Endothelial cell of umbilical vein (primary cell): ENCODE results near the gene CUBN. TPM values are rescaled to one million over a fixed set of nuclear protein-coding genes. Genes with fewer than 3 reads are reported as not detected.

Experiments
- BruUV-seq: library from RNA; stranded (reverse); fragments of 400-500 nt; replicated peaks from 2 replicates; lab custom pipeline; 2021; lab: Mats Ljungman, UMichigan
- CTCF ChIA-PET: fragments of 300-600, 350-600 bp; sonication (Branson Sonifier 250); formaldehyde crosslinking; loops from one replicate; lab custom pipeline; 2021; ENCODE audit warnings: antibody characterized with exemption, inconsistent platforms; lab: Charles Lee
- POLR2A ChIA-PET: fragments of 300-600, 350-600 bp; sonication (Branson Sonifier 250); formaldehyde crosslinking; loops from one replicate; lab custom pipeline; 2021; ENCODE audit warnings: antibody characterized with exemption, inconsistent platforms; lab: Charles Lee
- DNase-seq: peaks from one replicate; pipeline ENCODE4 v3.0.0-alpha.2; 2011; ENCODE audit warnings: low read depth, low spot score
- FAIRE-seq: peaks from 2 replicates; lab custom pipeline; 2011; peaks lifted over from hg19 to GRCh38; lab: Jason Lieb, UNC
- H2AFZ ChIP-seq: 2 replicates; pipeline ENCODE4 v1.6.0; 2012; ENCODE audit warnings: low read depth, low read length, control low read depth, inconsistent platforms
- H3K27ac ChIP-seq: 2 replicates; pipeline ENCODE4 v1.5.1; 2011; ENCODE audit warnings: low read depth, mild to moderate bottlenecking, control low read depth, low read length, moderate library complexity; ENCODE audit not compliant: insufficient read depth
- H3K27me3 ChIP-seq, 2 experiments: 2 replicates each; pipeline versions ENCODE4 v1.6.0 to v1.6.1; 2011; ENCODE audit warnings: low read length in 2 of 2, mixed read lengths in 1 of 2; ENCODE audit not compliant: control insufficient read depth in 2 of 2, insufficient read depth in 2 of 2
- H3K36me3 ChIP-seq, 2 experiments: 2 replicates in 1 of 2; 3 replicates in 1 of 2; pipeline ENCODE4 v1.5.1; 2011; ENCODE audit warnings: low read length in 2 of 2, mild to moderate bottlenecking in 1 of 2, moderate library complexity in 1 of 2; ENCODE audit not compliant: control insufficient read depth in 2 of 2, insufficient read depth in 2 of 2; ENCODE audit errors: extremely low read depth in 1 of 2
- H3K4me1 ChIP-seq: 3 replicates; pipeline ENCODE4 v1.5.1; 2011; ENCODE audit warnings: mild to moderate bottlenecking, low read length; ENCODE audit not compliant: control insufficient read depth, insufficient read depth; ENCODE audit errors: extremely low read depth
- H3K4me2 ChIP-seq: 2 replicates; pipeline ENCODE4 v1.6.1; 2011; ENCODE audit warnings: low read length, control low read depth, mixed read lengths; ENCODE audit not compliant: insufficient read depth
- H3K4me3 ChIP-seq, 3 experiments: fragments of 200-600 bp in 1 of 3; sonication (generic), shearing (Covaris generic) in 1 of 3; replicated peaks in 1 of 3; 2 replicates each; pipeline ENCODE4 v1.5.1; 2011 to 2016; ENCODE audit warnings: control low read depth in 3 of 3, low read length in 3 of 3, mild to moderate bottlenecking in 2 of 3, inconsistent platforms in 1 of 3, low read depth in 1 of 3, moderate library complexity in 1 of 3; ENCODE audit not compliant: insufficient read depth in 1 of 3
- H3K79me2 ChIP-seq: 2 replicates; pipeline ENCODE4 v1.6.0; 2012; ENCODE audit warnings: low read length, inconsistent platforms; ENCODE audit not compliant: control insufficient read depth, insufficient read depth
- H3K9ac ChIP-seq: replicated peaks from 2 replicates; pipeline ENCODE3; 2011; ENCODE audit warnings: low read length, control low read depth; ENCODE audit not compliant: insufficient read depth; ENCODE audit errors: extremely low read depth
- H3K9me1 ChIP-seq: replicated peaks from 3 replicates; pipeline ENCODE4 v1.6.0; 2011; ENCODE audit warnings: mild to moderate bottlenecking, low read length; ENCODE audit not compliant: control insufficient read depth, insufficient read depth; ENCODE audit errors: extremely low read depth
- H3K9me3 ChIP-seq: replicated peaks from 2 replicates; pipeline ENCODE4 v1.5.1; 2012; ENCODE audit warnings: low read length, inconsistent platforms; ENCODE audit not compliant: control insufficient read depth, insufficient read depth
- H4K20me1 ChIP-seq: replicated peaks from 2 replicates; pipeline ENCODE3; 2011; ENCODE audit warnings: mild to moderate bottlenecking, low read length; ENCODE audit not compliant: control insufficient read depth, insufficient read depth; ENCODE audit errors: extremely low read depth
- CTCF ChIP-seq, 2 donors: IDR thresholded peaks; 1 replicate in 1 of 2; 2 replicates in 1 of 2; pipeline ENCODE4 v1.5.1; 2011; ENCODE audit warnings: low read length in 2 of 2, mild to moderate bottlenecking in 2 of 2, moderate library complexity in 2 of 2, control low read depth in 1 of 2, inconsistent platforms in 1 of 2, low read depth in 1 of 2; ENCODE audit not compliant: insufficient read depth in 1 of 2; ENCODE audit errors: extremely low read depth in 1 of 2
- EZH2 ChIP-seq: IDR thresholded peaks from 2 replicates; pipeline ENCODE4 v1.6.1; 2012; ENCODE audit warnings: borderline replicate concordance, low read depth, mild to moderate bottlenecking, moderate library complexity, low read length, inconsistent platforms; ENCODE audit not compliant: severe bottlenecking
- FOS ChIP-seq: IDR thresholded peaks from 2 replicates; pipeline ENCODE4 v1.6.1; 2011; ENCODE audit warnings: mild to moderate bottlenecking, low read length, moderate library complexity, borderline replicate concordance; ENCODE audit not compliant: insufficient read depth
- GATA2 ChIP-seq: IDR thresholded peaks from 2 replicates; pipeline ENCODE4 v1.7.0; 2011; ENCODE audit warnings: low read depth, mild to moderate bottlenecking, moderate library complexity, mixed read lengths, low read length; ENCODE audit not compliant: insufficient read length, insufficient read depth
- JUN ChIP-seq: IDR thresholded peaks from 2 replicates; pipeline ENCODE4 v1.6.1; 2011; ENCODE audit warnings: borderline replicate concordance, low read depth; ENCODE audit not compliant: insufficient read length, insufficient read depth
- MAX ChIP-seq: IDR thresholded peaks from 2 replicates; pipeline ENCODE4 v1.6.1; 2011; ENCODE audit not compliant: insufficient read depth, insufficient read length
- MYC ChIP-seq: IDR thresholded peaks from one replicate; pipeline ENCODE4 v1.6.1; 2011; ENCODE audit warnings: mild to moderate bottlenecking, low read depth, low read length
- POLR2A ChIP-seq: IDR thresholded peaks from 2 replicates; pipeline ENCODE4 v1.6.1; 2012; ENCODE audit warnings: low read depth, mild to moderate bottlenecking, control low read depth, low read length
- POLR2AphosphoS5 ChIP-seq: IDR thresholded peaks from 2 replicates; pipeline ENCODE4 v1.6.1; 2012; ENCODE audit warnings: low read depth, mild to moderate bottlenecking, control low read depth, low read length, moderate library complexity; ENCODE audit not compliant: insufficient read depth
- dilution Hi-C: fragments of 300-500 bp; cut with MboI; formaldehyde crosslinking; loops from one replicate; pipeline ENCODE4 v1.15.0; 2019; ENCODE audit warnings: low sequenced_read_pairs; ENCODE audit not compliant: extremely low pct_ligation_motif_present
- intact Hi-C: fragments of 100-400 bp; cut with micrococcal nuclease; formaldehyde crosslinking; loops from one replicate; pipeline ENCODE4 v1.10.0; 2022
- polyA plus RNA-seq, 4 experiments: library from polyadenylated mRNA; depleted of rRNA in 3 of 4; stranded (reverse) in 3 of 4; unstranded in 1 of 4; fragments of >200 nt; gene quantifications; 2 replicates each; pipeline versions ENCODE4 v1.2.1 to v1.2.3, GENCODE V29; 2011 to 2012; ENCODE audit warnings: missing spikeins in 1 of 4
- total RNA-seq: library from RNA; stranded (reverse); gene quantifications from 2 replicates; pipeline ENCODE4 v1.2.3, GENCODE V29; 2021

CUBN gene
- total and polyA plus RNA-seq, 2 donors (not counting 3 experiments of a cell fraction or from before 2014, with no cell fraction given) = 2.7 to 4.6 TPM

- peaks cover 40% of the 10 kb centered on the region for H3K4me1 ChIP-seq
- no peaks in the 10 kb centered on the region for H3K79me2 ChIP-seq
- H3K27ac ChIP-seq = peak overlapping the region; percentile 98
- POLR2A ChIA-PET = interaction anchor here (1.0 to 2.7 kb wide), 3 partner anchors 29 to 265 kb away, joined by 3 to 27 read pairs (median 19); partner anchors contain the start of gene VIM
- H3K9me3 ChIP-seq = no peaks in the 10 kb centered on the region
- H4K20me1 ChIP-seq = no peaks in the 10 kb centered on the region
- H3K36me3 ChIP-seq = no peaks in the 10 kb centered on the region
- peak; percentile 93 for TF ChIP-seq JUN
- TF ChIP-seq CTCF (IDR thresholded peaks at IDR 0.05; ENCODE audit: extremely low read depth in 1 of 2, insufficient read depth in 1 of 2, low read depth in 1 of 2, low read length in 2 of 2) = no peak
- TF ChIP-seq POLR2AphosphoS5 = peak; percentile 79
- peak; percentile 50 for TF ChIP-seq GATA2
- no peak for TF ChIP-seq MAX
- TF ChIP-seq FOS = peak; percentile 83
- no peak for TF ChIP-seq MYC
- peak; percentile 19 for TF ChIP-seq POLR2A
- TF ChIP-seq EZH2 = no peak
- H3K9me1 ChIP-seq = no peaks in the 10 kb centered on the region
- dilution Hi-C loops = no loop called here
- no peaks in the 10 kb centered on the region for H3K27me3 ChIP-seq
- H3K4me2 ChIP-seq = peak overlapping the region; percentile 75
- BruUV-seq = TSS peak; percentile 85
- FAIRE-seq (peak; percentile 88), DNase-seq (peak; percentile 74)
- CTCF ChIA-PET = interaction anchor here (1.3 to 3.0 kb wide), 7 partner anchors 20 to 263 kb away, joined by 4 to 11 read pairs (median 9); no protein-coding TSS in a partner anchor
- H3K4me3 ChIP-seq = peak overlapping the region in 1 of 3 experiments; percentile 13
- peak overlapping the region; percentile 72 for H3K9ac ChIP-seq
- intact Hi-C loops = loop anchor here (1.0 kb wide), 3 partner anchors 13 to 114 kb away; no protein-coding TSS in a partner anchor
- H2AFZ ChIP-seq = peak overlapping the region; percentile 23
Measured at GRCh38 chr10:16966991-16967865, 162.4 kb downstream of the CUBN start.
